Measurements from ENCODE around the gene PRPH.
"Not testable (repeated sequence)": the region's sequence is repeated elsewhere in the genome, so short reads cannot be mapped to it uniquely, and the experiment has no call there.

The PRPH gene

DNA sequence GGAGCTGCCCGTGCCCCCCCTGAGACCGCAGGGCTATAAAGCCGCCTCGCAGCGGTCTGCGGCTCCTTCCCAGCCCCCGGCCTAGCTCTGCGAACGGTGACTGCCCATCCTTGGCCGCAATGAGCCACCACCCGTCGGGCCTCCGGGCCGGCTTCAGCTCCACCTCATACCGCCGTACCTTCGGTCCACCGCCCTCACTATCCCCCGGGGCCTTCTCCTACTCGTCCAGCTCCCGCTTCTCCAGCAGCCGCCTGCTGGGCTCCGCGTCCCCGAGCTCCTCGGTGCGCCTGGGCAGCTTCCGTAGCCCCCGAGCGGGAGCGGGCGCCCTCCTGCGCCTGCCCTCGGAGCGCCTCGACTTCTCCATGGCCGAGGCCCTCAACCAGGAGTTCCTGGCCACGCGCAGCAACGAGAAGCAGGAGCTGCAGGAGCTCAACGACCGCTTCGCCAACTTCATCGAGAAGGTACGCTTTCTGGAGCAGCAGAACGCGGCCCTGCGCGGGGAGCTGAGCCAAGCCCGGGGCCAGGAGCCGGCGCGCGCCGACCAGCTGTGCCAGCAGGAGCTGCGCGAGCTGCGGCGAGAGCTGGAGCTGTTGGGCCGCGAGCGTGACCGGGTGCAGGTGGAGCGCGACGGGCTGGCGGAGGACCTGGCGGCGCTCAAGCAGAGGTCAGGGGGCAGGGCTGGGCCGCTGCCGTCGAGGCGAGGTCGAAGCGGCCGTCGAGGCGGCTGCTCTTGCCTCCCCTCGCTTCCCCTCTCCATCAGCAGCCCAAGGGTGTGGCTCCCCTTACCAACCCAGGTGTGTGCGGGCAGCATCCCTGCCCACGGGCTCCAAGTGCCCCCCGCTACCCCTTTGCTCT, at the start of gene PRPH:
TSS of gene PRPH (plus strand) at position 66 of the 855 bp plus-strand sequence. CDS start at position 120, 54 bp downstream.
- no peak for DNase-seq (ENCODE audit: low read depth)

DNA sequence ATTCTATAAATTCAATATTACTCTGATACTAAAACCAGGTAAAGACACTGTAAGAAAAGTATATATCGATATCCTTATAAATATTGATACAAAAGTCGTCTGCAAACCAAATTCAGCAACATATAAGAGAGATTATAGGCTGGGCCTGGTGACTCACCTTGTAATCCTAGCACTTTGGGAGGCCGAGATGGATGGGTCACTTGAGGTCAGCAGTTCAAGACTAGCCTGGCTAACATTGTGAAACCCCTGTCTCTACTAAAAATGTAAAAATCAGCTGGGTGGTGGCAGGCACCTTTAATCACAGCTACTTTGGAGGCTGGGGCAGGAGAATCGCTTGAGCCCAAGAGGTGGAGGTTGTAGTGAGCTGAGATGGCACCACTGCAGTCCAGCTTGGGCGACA, 43.6 kb upstream of the PRPH start:
- DNase-seq (ENCODE audit: low read depth) = no peak

DNA sequence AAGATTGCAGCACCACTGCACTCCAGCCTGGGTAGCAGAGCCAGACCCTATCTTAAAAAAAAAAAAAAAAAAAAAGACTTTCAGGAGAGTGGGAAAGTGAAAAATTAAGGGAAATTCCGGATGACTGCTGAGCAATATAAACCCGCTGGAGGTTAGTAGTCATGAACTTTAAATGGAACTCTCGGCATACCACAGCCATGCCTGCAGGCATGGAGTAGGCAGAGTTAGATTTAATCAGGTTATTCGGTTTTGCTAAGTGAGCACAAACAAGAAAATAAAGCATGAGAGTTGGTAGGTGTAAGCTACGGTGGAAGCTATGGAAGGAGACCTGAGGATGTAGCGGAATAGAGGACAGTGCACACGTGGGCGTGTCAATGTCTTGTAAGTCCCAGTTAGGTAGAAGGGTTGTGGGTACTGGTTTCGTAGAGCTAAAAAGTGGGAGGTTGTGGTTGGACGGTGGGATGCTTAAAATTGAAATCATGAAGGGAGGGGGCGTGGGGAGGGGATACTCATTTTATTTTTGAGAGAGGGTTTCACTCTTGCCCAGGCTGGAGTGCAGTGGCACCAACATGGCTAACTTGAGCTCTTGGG, 41.8 kb upstream of the PRPH start:
- no peak for DNase-seq (ENCODE audit: low read depth)

- DNase-seq (ENCODE audit: low read depth) = not testable (repeated sequence)
Measured at GRCh38 chr12:49255456-49255855, 39.5 kb upstream of the PRPH start.

GRCh38 chr12:49255857-49256637, 38.9 kb upstream of the PRPH start:
- DNase-seq (ENCODE audit: low read depth) = no peak

GRCh38 chr12:49257508-49258184, 37.3 kb upstream of the PRPH start:
- not testable (repeated sequence) for DNase-seq (ENCODE audit: low read depth)

DNA sequence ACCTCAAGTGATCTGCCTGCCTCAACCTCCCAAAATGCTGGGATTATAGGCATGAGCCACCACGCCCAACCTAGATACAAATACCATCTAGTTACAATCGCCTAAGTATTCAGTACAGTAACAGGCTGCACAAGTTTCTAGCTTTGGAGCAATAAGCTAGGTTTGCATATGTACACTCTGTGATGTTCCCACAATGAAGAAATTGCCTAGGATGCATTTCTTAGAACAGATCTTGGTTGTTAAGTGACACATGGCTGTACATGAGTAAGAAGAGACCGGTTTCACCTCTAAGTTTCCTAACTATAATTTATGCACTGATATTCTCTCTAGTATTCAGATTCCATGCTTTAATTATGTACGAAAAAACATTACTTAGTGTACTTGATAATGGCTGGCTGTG, 35.5 kb upstream of the PRPH start:
- DNase-seq (ENCODE audit: low read depth) = no peak

- DNase-seq (ENCODE audit: low read depth) = peak; percentile 54
Measured at GRCh38 chr12:49260166-49260565, 34.8 kb upstream of the PRPH start.

DNA sequence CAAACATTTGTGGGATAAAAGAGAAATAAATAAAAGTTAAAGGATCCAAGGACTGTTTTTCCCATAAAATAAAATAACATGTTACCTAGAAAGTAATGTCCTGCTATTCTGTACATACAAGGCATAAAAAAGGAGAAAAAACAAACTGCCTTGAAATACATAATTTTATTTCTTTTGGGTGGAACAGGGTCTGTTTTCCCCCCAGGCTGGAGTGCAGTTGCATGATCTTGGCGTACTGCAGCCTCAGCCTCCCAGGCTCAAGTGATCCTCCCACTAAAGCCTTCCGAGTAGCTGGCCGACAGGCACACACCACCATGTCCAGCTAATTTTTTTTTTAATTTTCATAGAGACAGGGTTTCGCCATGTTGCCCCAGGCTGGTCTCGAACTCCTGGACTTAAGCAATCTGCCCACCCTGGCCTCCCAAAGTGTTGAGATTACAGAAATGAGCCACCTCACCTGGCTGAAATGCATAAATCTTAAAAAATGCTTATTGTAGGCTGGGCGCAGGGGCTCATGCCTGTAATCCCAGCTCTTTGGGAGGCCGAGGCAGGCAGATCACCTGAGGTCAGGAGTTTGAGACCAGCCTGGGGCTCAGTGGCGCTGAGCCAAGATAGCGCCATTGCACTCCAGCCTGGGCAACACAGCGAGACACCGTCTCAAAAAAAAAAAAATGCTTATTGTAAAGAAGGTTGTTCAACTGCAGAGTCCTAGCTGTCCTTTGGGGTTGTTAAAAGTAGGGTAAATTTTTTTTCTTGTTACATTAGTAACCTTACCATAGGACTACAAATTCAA, 34.2 kb upstream of the PRPH start:
- DNase-seq (ENCODE audit: low read depth) = no peak

DNA sequence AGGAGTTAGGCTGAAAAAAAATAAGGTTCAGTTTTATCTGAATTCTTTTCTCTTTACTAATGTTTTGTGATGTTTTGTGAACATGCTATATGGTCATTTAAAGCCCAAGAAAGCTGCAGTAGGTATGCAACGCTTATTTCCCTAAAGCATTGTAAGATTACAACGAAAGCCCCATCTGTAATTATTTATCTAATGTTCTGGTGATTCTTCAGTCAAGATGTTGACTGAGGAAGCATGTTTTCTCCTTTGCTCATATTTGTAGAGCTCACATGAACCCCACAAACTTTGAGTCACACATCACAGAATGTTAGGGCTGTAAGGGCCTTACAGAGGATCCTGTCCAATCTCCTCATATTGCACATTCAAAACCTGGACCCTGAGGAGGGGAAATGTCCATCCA, 33.2 kb upstream of the PRPH start:
- peak; percentile 73 for DNase-seq (ENCODE audit: low read depth)

DNA sequence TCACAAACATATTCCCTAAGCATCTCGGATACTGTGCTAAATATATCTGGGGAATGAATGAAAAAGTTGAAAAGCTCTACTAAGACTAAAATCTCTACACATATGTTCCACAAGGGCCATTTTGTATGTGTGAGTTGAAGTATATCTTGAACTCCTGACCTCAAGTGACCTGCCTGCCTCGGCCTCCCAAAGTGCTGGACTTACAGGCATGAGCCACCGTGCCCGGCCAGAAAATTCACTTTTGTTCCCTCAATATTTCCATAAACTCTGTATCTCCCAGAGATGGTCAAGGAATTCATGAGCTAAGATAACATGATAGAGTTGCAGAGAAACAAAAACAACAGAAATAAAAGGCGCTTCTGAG, 31.6 kb upstream of the PRPH start:
- DNase-seq (ENCODE audit: low read depth) = no peak

- no peak for DNase-seq (ENCODE audit: low read depth)
Measured at GRCh38 chr12:49264466-49264872, 30.5 kb upstream of the PRPH start.

GRCh38 chr12:49264873-49265792, 29.8 kb upstream of the PRPH start, which contains the start of gene TUBA1C:
TUBA1C (plus strand) TSS chr12:49265082; CDS start chr12:49265182, 100 bp downstream.
- DNase-seq (ENCODE audit: low read depth) = peak; percentile 96

DNA sequence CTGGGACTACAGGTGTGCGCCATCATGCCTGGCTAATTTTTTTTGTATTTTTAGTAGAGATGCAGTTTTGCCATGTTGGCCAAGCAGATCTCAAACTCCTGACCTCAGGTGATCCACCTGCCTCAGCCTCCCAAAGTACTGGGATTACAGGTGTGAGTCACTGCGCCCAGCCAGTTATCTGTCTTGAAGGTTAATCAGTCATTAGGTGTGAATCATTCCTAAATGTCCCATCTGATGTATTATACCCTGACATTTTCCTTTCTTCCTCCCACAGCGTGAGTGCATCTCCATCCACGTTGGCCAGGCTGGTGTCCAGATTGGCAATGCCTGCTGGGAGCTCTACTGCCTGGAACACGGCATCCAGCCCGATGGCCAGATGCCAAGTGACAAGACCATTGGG, 25.8 kb upstream of the PRPH start:
- not testable (repeated sequence) for DNase-seq (ENCODE audit: low read depth)

GRCh38 chr12:49272790-49273725, 21.9 kb upstream of the PRPH start:
- DNase-seq (ENCODE audit: low read depth) = no peak

- no peak for DNase-seq (ENCODE audit: low read depth)
Measured at GRCh38 chr12:49273726-49274395, 21.1 kb upstream of the PRPH start.

- DNase-seq (ENCODE audit: low read depth) = no peak
Measured at GRCh38 chr12:49274396-49275069, 20.4 kb upstream of the PRPH start.
